HUES48 (cell line): ENCODE results near the gene CCL11.

Experiments
- H3K27ac ChIP-seq: one replicate; pipeline ENCODE4 v1.7.0; 2013; ENCODE audit warnings: low read depth, low read length, inconsistent platforms
- H3K27me3 ChIP-seq: 2 replicates; pipeline ENCODE4 v1.6.1; 2013; ENCODE audit warnings: mild to moderate bottlenecking, low read length; ENCODE audit not compliant: control insufficient read depth, insufficient read depth
- H3K36me3 ChIP-seq: 2 replicates; pipeline ENCODE4 v1.6.1; 2013; ENCODE audit warnings: low read length; ENCODE audit not compliant: control insufficient read depth, insufficient read depth
- H3K4me1 ChIP-seq: 2 replicates; pipeline ENCODE4 v1.6.1; 2013; ENCODE audit warnings: mild to moderate bottlenecking, low read length; ENCODE audit not compliant: control insufficient read depth, insufficient read depth
- H3K4me3 ChIP-seq: 2 replicates; pipeline ENCODE4 v1.5.1; 2013; ENCODE audit warnings: mild to moderate bottlenecking, low read depth, low read length
- H3K9ac ChIP-seq: 2 replicates; pipeline ENCODE4 v1.6.1; 2013; ENCODE audit warnings: mild to moderate bottlenecking, low read depth, low read length, moderate library complexity
- H3K9me3 ChIP-seq: 2 replicates; pipeline ENCODE4 v1.6.1; 2013; ENCODE audit warnings: low read length; ENCODE audit not compliant: control insufficient read depth, insufficient read depth

CCL11 gene

GRCh38 chr17:34285286-34285792 is at the start of gene CCL11:
Gene CCL11, plus strand, starts transcription at chr17:34285742. Its CDS starts 67 bp downstream, at chr17:34285809.
- no peak within 1 kb of the TSS for H3K4me3 ChIP-seq
- H3K36me3 ChIP-seq, result no peaks in the 10 kb centered on the region
- no peaks in the 10 kb centered on the region; the same call in 1 of the 2 replicates for H3K27me3 ChIP-seq
- H3K27ac ChIP-seq, result no peak within 1 kb of the TSS
- no peaks in the 10 kb centered on the region for H3K9me3 ChIP-seq
- no peak within 1 kb of the TSS for H3K9ac ChIP-seq
- H3K4me1 ChIP-seq, result no peaks in the 10 kb centered on the region

- H3K4me3 ChIP-seq, result no peak overlapping the region
- H3K27me3 ChIP-seq, result no peaks in the 10 kb centered on the region
- H3K4me1 ChIP-seq, result peaks cover 5% of the 10 kb centered on the region; the same call in 1 of the 2 replicates
- H3K9me3 ChIP-seq, result no peaks in the 10 kb centered on the region
- no peak overlapping the region for H3K9ac ChIP-seq
- no peaks in the 10 kb centered on the region for H3K36me3 ChIP-seq
- no peak overlapping the region for H3K27ac ChIP-seq
Measured at GRCh38 chr17:34236281-34236892, 49.2 kb upstream of the CCL11 start.

- no peak overlapping the region for H3K27ac ChIP-seq
- H3K27me3 ChIP-seq, result no peaks in the 10 kb centered on the region
- H3K9me3 ChIP-seq, result no peaks in the 10 kb centered on the region
- H3K4me3 ChIP-seq, result no peak overlapping the region
- H3K9ac ChIP-seq, result no peak overlapping the region
- no peaks in the 10 kb centered on the region for H3K36me3 ChIP-seq
- peaks cover 6% of the 10 kb centered on the region; the same call in 1 of the 2 replicates for H3K4me1 ChIP-seq
Measured at GRCh38 chr17:34237458-34237857, 48.1 kb upstream of the CCL11 start.

- H3K27ac ChIP-seq, result no peak overlapping the region
- no peaks in the 10 kb centered on the region for H3K9me3 ChIP-seq
- H3K27me3 ChIP-seq, result no peaks in the 10 kb centered on the region; the same call in 1 of the 2 replicates
- no peaks in the 10 kb centered on the region for H3K36me3 ChIP-seq
- H3K4me1 ChIP-seq, result peaks cover 9% of the 10 kb centered on the region
- H3K9ac ChIP-seq, result no peak overlapping the region
- H3K4me3 ChIP-seq, result no peak overlapping the region
Measured at GRCh38 chr17:34241062-34241461, 44.5 kb upstream of the CCL11 start.

GRCh38 chr17:34242587-34243363 is 42.8 kb upstream of the CCL11 start:
- Histone ChIP-seq H3K36me3 (no peaks in the 10 kb centered on the region), H3K27ac (no peak overlapping the region), H3K9me3 (no peaks in the 10 kb centered on the region), H3K4me1 (peaks cover 9% of the 10 kb centered on the region), H3K4me3 (no peak overlapping the region), H3K9ac (no peak overlapping the region), H3K27me3 (no peaks in the 10 kb centered on the region; the same call in 1 of the 2 replicates)

GRCh38 chr17:34243364-34244320 is 41.9 kb upstream of the CCL11 start:
- H3K4me1 ChIP-seq, result peaks cover 9% of the 10 kb centered on the region
- no peak overlapping the region for H3K27ac ChIP-seq
- H3K9me3 ChIP-seq, result no peaks in the 10 kb centered on the region
- no peak overlapping the region for H3K4me3 ChIP-seq
- no peaks in the 10 kb centered on the region; the same call in 1 of the 2 replicates for H3K27me3 ChIP-seq
- H3K36me3 ChIP-seq, result no peaks in the 10 kb centered on the region
- H3K9ac ChIP-seq, result no peak overlapping the region

- H3K36me3 ChIP-seq, result no peaks in the 10 kb centered on the region
- H3K27me3 ChIP-seq, result no peaks in the 10 kb centered on the region; the same call in 1 of the 2 replicates
- H3K9me3 ChIP-seq, result no peaks in the 10 kb centered on the region
- no peak overlapping the region for H3K27ac ChIP-seq
- H3K4me3 ChIP-seq, result no peak overlapping the region
- H3K4me1 ChIP-seq, result peaks cover 10% of the 10 kb centered on the region
- H3K9ac ChIP-seq, result no peak overlapping the region
Measured at GRCh38 chr17:34245351-34245905, 40.1 kb upstream of the CCL11 start.

GRCh38 chr17:34246446-34246845 is 39.1 kb upstream of the CCL11 start:
- Histone ChIP-seq H3K9ac (no peak overlapping the region), H3K36me3 (no peaks in the 10 kb centered on the region), H3K27me3 (no peaks in the 10 kb centered on the region; the same call in 1 of the 2 replicates), H3K9me3 (no peaks in the 10 kb centered on the region), H3K27ac (no peak overlapping the region), H3K4me3 (no peak overlapping the region), H3K4me1 (peaks cover 19% of the 10 kb centered on the region)

- Histone ChIP-seq H3K9ac (no peak overlapping the region), H3K36me3 (no peaks in the 10 kb centered on the region), H3K27me3 (no peaks in the 10 kb centered on the region; the same call in 1 of the 2 replicates), H3K27ac (no peak overlapping the region), H3K4me1 (peaks cover 19% of the 10 kb centered on the region), H3K4me3 (no peak overlapping the region), H3K9me3 (no peaks in the 10 kb centered on the region)
Measured at GRCh38 chr17:34246881-34247280, 38.7 kb upstream of the CCL11 start.

GRCh38 chr17:34248511-34249024 is 37.0 kb upstream of the CCL11 start:
- H3K4me3 ChIP-seq, result no peak overlapping the region
- H3K36me3 ChIP-seq, result no peaks in the 10 kb centered on the region
- H3K9me3 ChIP-seq, result no peaks in the 10 kb centered on the region
- peaks cover 3% of the 10 kb centered on the region; the same call in 1 of the 2 replicates for H3K27me3 ChIP-seq
- no peak overlapping the region for H3K27ac ChIP-seq
- no peak overlapping the region for H3K9ac ChIP-seq
- peaks cover 10% of the 10 kb centered on the region; the same call in 1 of the 2 replicates for H3K4me1 ChIP-seq
